Thyroid gland (tissue), 4 donors: ENCODE results near the gene GGA2. TPM values are rescaled to one million over a fixed set of nuclear protein-coding genes. Genes with fewer than 3 reads are reported as not detected.
A peak's percentile ranks its signal among the peaks of the same experiment; 100 is the strongest.

Experiments
- DNase-seq, 2 donors: peaks; one replicate each; pipeline ENCODE4 v3.0.0-alpha.2; 2019
- H3K27ac ChIP-seq, 3 donors: fragments of 200-600 bp; sonication (generic); 1 replicate in 2 of 3; 2 replicates in 1 of 3; pipeline ENCODE4 v1.5.1; 2016 to 2019; ENCODE audit warnings: mild to moderate bottlenecking in 1 of 3, moderate library complexity in 1 of 3
- H3K27me3 ChIP-seq: fragments of 200-600 bp; sonication (generic); one replicate; pipeline ENCODE4 v1.5.1; 2019
- H3K36me3 ChIP-seq, 2 donors: fragments of 200-600 bp; sonication (generic); one replicate each; pipeline ENCODE4 v1.5.1; 2016 to 2019
- H3K4me1 ChIP-seq, 2 donors: fragments of 200-600 bp; sonication (generic); one replicate each; pipeline ENCODE4 v1.5.1; 2017 to 2019
- H3K4me3 ChIP-seq, 3 donors: fragments of 200-600 bp; sonication (generic); replicated peaks in 1 of 3; 1 replicate in 2 of 3; 2 replicates in 1 of 3; pipeline ENCODE4 v1.5.1; 2016; ENCODE audit warnings: mild to moderate bottlenecking in 1 of 3
- H3K9me3 ChIP-seq: fragments of 200-600 bp; sonication (generic); one replicate; pipeline ENCODE4 v1.5.1; 2017
- CTCF ChIP-seq, 6 experiments: fragments of 200-600 bp in 3 of 6; fragments of 450-650 bp in 3 of 6; sonication (generic) in 3 of 6; IDR thresholded peaks; one replicate each; pipeline ENCODE4 v1.5.1; 2016 to 2019; ENCODE audit warnings: antibody characterized with exemption in 6 of 6, mild to moderate bottlenecking in 2 of 6, inconsistent platforms in 1 of 6, moderate library complexity in 1 of 6
- POLR2A ChIP-seq, 2 donors: fragments of 450-650 bp; IDR thresholded peaks; one replicate each; pipeline ENCODE4 v1.6.1; 2017; ENCODE audit warnings: antibody characterized with exemption in 2 of 2, mild to moderate bottlenecking in 2 of 2, moderate library complexity in 1 of 2
- WGBS, 2 donors: methylation state at CpG; one replicate each; pipeline ENCODE4 v1.1.5; 2017; 5-methylcytosine and 5-hydroxymethylcytosine counted together
- intact Hi-C: fragments of 100-400 bp; cut with DNase I; formaldehyde crosslinking; loops from one replicate; pipeline ENCODE4 v1.15.1; 2023
- total RNA-seq, 4 donors: library from RNA; depleted of rRNA; stranded (reverse); fragments of >200 nt; gene quantifications; one replicate each; pipeline ENCODE4 v1.2.3, GENCODE V29; 2016

The GGA2 gene
- total RNA-seq, 4 donors from 2014 or later: 103 to 190 (median 159) TPM

- intact Hi-C loops: loop anchor here (5.0 kb wide), 1 partner anchor 250 kb away; the partner anchor contains the start of gene SCNN1G
- no peak for DNase-seq
- no peaks in the 10 kb centered on the region for H3K27me3 ChIP-seq
- H3K9me3 ChIP-seq: no peaks in the 10 kb centered on the region
- H3K4me1 ChIP-seq: peaks cover 8 to 16% of the 10 kb centered on the region in 2 donors
- H3K4me3 ChIP-seq: no peak overlapping the region
- 88 to 91% methylated on average over 10 of the region's 10 CpGs for WGBS, 2 donors
- TF ChIP-seq CTCF (IDR thresholded peaks at IDR 0.05) (peak in 4 of 6 experiments; percentile 13 to 38 (median 28)), POLR2A (IDR thresholded peaks at IDR 0.05) (no peak)
- H3K36me3 ChIP-seq: peaks cover 6 to 22% of the 10 kb centered on the region in 2 donors
- no peak overlapping the region for H3K27ac ChIP-seq
Observed at GRCh38 chr16:23432176-23433128, 77.8 kb downstream of the GGA2 start.

- no peak for DNase-seq
- 88 to 93% methylated on average over 2 of the region's 2 CpGs for WGBS, 2 donors
- intact Hi-C loops: loop anchor here (5.0 kb wide), 1 partner anchor 111 kb away; no protein-coding TSS in a partner anchor
- Histone ChIP-seq H3K27me3 (no peaks in the 10 kb centered on the region), H3K36me3 (peaks cover 5 to 19% of the 10 kb centered on the region in 2 donors), H3K4me3 (no peak overlapping the region), H3K9me3 (no peaks in the 10 kb centered on the region), H3K4me1 (peaks cover 21 to 24% of the 10 kb centered on the region in 2 donors), H3K27ac (no peak overlapping the region)
- TF ChIP-seq POLR2A (IDR thresholded peaks at IDR 0.05) (no peak), CTCF (IDR thresholded peaks at IDR 0.05) (no peak)
Observed at GRCh38 chr16:23428351-23428750, 81.9 kb downstream of the GGA2 start.

DNA sequence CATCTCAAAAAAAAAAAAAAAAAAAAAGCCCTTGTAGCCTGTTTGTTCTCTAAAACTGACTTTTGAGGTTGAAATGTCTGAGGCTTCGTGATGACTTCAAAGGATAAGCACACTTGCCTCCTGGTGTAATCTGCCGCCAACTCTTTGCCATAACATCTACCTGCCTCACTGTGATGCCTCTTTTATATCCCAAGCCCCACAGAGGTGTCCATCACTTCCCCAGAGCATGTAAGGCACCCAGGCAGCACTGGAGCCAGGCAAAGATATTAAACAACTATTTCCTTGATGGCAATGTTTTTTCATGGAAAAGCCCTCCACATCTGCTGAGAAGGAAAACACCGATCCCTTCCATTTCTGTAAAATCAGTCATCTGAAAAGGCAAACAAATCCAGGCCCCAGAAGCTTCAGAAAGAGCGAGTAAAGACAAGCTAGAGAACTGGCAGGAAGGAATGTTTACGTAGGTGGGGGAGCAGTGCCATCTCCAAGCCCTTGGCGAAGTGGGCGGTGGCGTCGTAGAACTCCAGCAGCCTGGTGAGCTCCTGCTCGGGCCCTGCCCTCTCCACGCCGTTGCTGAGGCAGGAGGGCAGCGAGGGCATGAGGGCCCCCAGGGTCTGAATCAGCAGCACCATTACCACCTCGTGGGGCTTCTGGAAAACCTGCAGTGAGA, 85.9 kb downstream of the GGA2 start:
- 25 to 59% methylated on average over 12 to 14 of the region's 14 CpGs for WGBS, 2 donors
- DNase-seq: peak; percentile 91 to 93
- TF ChIP-seq POLR2A (IDR thresholded peaks at IDR 0.05) (peak in 1 of 2 donors; percentile 18), CTCF (IDR thresholded peaks at IDR 0.05) (no peak)
- intact Hi-C loops: no loop called here
- Histone ChIP-seq H3K27ac (peak overlapping the region; percentile 98), H3K27me3 (no peaks in the 10 kb centered on the region), H3K9me3 (no peaks in the 10 kb centered on the region), H3K36me3 (no peaks in the 10 kb centered on the region), H3K4me3 (no peak overlapping the region), H3K4me1 (peaks cover 25 to 37% of the 10 kb centered on the region in 2 donors)

GRCh38 chr16:23423496-23424049, 86.7 kb downstream of the GGA2 start:
- Histone ChIP-seq H3K4me3 (no peak overlapping the region), H3K4me1 (peaks cover 25 to 37% of the 10 kb centered on the region in 2 donors), H3K36me3 (no peaks in the 10 kb centered on the region), H3K9me3 (no peaks in the 10 kb centered on the region), H3K27ac (peak overlapping the region; percentile 98), H3K27me3 (no peaks in the 10 kb centered on the region)
- intact Hi-C loops: no loop called here
- no peak for TF ChIP-seq CTCF (IDR thresholded peaks at IDR 0.05)
- TF ChIP-seq POLR2A (IDR thresholded peaks at IDR 0.05): no peak
- 27 to 39% methylated on average over 11 of the region's 11 CpGs for WGBS, 2 donors
- DNase-seq: peak; percentile 77 to 83
